NCI-H1417 treated with DMSO at 0.1 percent for 48 hours (cell line): ENCODE data around the gene PHKB.
"Not testable (repeated sequence)": the region's sequence is repeated elsewhere in the genome, so short reads cannot be mapped to it uniquely, and the experiment has no call there.

ENCODE experiments used
- DNase-seq: peaks from one replicate; lab custom pipeline; 2025; lab: John Stamatoyannopoulos, UW

PHKB gene

GRCh38 chr16:47469227-47469626, 8.1 kb downstream of the PHKB start:
- no peak for DNase-seq

DNA sequence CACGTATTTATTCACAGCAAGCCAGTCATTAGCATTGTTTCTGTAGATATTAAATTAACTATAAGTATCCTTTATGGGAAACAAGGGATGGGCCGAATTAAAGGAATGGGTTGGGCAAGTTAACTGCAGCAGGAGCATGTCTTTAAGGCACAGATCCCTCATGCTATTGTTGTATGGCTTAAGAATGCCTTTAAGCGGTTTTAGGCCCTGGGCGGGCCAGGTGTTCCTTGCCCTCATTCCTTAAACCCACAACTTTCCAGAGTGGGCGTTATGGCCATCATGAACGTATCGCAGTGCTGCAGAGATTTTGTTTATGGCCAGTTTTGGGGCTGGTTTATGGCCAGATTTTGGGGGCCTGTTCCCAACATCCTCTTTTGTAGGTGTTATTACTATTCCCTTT, 9.1 kb downstream of the PHKB start:
- no peak for DNase-seq

- DNase-seq: no peak
Measured at GRCh38 chr16:47470810-47471209, 9.7 kb downstream of the PHKB start.

GRCh38 chr16:47473004-47473403, 11.9 kb downstream of the PHKB start:
- DNase-seq: not testable (repeated sequence)

- DNase-seq: no peak
Measured at GRCh38 chr16:47473792-47474191, 12.7 kb downstream of the PHKB start.

DNA sequence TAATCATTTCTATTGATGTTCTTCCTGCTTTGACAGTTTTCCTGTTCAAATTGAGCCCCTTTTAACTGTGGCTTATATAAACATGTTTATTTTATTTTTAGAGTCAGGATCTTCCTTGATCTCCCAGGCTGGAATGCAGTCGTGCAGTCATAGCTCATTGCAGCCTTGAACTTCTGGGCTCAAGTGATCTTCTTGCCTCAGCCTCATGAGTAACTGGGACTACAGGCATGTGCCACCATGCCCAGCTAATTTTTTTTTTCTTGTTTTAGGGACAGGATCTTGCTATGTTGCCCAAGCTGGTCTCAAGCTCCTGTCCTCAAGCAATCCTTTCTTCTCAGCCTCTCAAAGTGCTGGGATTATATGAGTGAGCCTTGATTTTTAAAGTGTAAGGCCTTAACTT, 14.7 kb downstream of the PHKB start:
- no peak for DNase-seq

GRCh38 chr16:47476654-47477345, 15.7 kb downstream of the PHKB start:
- DNase-seq: no peak

DNA sequence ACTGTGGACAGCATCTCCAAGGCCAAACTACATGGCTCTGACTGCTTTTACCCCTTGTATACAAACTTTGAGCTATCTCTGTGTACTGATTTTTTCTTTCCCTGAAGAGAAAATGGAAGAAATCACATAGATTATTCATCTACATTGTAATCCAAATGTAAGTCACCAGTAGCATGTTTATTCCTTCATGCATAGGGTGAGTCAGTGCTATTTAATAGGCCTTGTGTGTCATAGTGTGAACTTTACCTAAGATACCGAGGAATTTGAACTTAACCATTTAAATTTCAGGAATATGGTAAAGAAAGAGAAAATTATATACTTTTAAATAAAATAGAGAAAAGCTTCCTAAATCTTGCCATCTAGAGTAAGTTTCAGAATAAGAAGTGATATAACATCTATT, 16.5 kb downstream of the PHKB start:
- DNase-seq: no peak

- DNase-seq: no peak
Measured at GRCh38 chr16:47480410-47480809, 19.3 kb downstream of the PHKB start.

DNA sequence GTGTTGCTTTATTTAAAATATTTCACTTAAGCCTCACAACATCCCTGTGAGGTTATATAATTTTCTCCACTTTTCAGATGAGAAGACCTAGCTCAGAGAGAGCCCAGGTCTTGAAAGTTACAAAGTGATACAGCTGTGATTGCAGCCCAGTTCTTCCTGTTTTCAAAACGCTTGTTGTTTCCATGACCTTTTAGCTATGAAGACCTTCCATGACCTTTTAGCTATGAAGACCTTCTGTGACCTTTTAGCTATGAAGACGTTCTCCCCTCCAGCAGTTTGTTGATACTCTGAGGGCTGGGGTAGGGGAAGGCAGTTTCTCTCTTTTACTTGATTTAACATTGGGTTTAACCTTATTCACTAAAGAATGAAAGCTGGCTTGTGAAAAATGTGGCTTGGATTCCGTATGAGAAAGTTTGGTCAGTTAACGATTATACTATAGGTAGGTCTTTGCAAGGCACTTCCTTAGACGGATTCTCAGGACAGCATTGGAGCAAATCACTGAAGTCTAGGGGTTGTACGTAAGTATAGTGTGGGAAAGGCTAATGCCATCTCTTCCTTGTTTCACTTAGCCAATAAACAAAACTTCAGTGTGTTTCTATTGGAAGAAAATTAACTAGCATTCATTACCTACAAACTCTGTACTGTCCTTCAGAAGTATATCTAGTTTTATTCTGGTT, 20.7 kb downstream of the PHKB start:
- no peak for DNase-seq

- no peak for DNase-seq
Measured at GRCh38 chr16:47483616-47484015, 22.5 kb downstream of the PHKB start.

- DNase-seq: no peak
Measured at GRCh38 chr16:47486856-47487255, 25.7 kb downstream of the PHKB start.

- no peak for DNase-seq
Measured at GRCh38 chr16:47488051-47488450, 26.9 kb downstream of the PHKB start.

DNA sequence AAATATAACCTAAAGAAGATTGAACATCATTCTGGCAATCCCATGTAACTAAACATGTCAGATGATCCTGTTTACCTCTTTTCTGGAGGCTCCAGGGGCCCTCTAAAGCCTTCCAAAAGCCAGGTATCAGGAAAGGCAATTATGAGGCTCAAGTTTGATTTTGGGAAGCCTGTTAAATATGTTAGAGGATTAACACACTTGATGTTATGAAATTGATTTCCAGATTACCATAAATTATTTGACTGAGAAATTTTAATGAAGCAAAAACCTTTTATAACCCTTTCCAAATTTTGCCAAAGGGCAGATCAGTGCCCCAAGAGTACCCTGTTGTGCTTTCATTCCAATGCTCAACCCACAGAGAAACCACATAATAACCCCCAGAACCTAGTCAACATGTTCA, 29.3 kb downstream of the PHKB start:
- no peak for DNase-seq

- no peak for DNase-seq
Measured at GRCh38 chr16:47492036-47492427, 30.9 kb downstream of the PHKB start.

GRCh38 chr16:47492428-47493377, 31.6 kb downstream of the PHKB start:
- no peak for DNase-seq

DNA sequence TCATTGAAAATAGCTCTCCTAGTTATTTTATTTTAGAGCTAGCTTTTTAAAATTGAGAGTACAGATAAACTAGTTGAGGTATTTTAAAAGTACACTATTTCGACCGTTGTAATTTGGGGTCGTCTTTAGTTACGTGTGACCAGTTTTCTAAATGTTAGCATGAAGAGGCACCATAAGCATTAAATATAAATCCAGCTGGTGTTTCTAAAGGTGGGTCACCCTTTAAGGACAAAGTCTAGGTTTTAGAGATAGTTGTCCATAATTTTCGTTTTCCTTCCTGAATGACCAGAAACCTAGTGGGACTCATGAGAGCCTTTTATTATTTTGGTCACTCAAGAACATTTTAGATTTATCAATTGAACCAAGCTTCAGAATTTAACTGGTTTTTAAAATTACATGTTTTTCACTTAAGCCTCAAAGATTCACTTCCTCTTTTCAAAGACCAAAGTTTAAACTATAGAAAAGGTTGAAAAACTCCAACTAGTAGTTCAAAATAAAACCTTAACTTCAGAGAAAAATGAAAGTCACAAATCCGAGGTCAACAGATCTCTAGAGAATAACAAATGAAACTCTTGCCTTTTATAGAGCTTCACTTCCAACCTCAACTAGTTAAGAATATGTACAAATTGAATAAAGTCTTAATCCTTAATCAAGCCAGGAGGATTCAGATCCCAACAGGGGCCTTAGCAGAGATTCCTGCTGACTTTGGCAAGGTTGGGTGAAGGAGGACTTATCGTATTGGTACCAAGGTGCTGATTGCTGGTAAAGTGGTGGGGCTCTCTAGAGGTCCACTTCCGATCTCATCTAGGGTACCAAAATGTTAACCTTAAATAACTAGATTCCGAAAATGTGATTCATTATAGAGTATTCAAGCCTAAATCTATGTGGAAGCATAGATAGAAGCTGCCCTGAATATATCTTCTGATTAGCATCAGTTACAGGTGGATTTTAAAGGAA, 32.5 kb downstream of the PHKB start:
- no peak for DNase-seq

DNA sequence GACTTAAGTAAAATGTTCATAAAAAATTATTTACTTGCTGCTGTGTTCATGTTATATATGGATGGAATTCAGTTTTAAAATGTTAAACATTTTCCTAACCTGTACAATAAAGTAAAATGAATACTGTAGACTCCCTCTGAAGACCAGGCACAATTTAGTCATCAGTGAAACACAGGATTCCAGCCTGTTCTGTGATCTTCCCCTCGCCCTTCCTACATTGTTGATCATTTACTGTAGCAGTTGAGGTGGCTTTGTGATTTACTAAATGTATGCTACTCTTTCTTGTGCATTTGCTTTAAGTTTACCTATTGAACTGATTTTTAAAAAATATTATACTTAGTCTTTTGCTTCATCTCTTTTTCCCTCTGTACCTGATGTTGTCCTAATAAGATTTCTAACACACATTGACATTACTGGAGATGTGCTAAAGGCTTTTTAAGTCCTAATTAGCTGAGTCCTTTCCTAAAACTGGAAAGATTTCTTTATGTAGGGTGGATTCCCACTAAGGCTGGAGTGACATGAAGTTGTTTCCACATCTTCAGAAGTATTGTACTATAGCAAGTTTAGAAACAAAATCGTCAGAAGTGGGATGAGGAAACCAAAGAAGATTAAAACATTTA, 38.1 kb downstream of the PHKB start:
- no peak for DNase-seq

GRCh38 chr16:47499700-47500264, 38.7 kb downstream of the PHKB start:
- DNase-seq: no peak

- no peak for DNase-seq
Measured at GRCh38 chr16:47503936-47504335, 42.8 kb downstream of the PHKB start.

GRCh38 chr16:47504599-47504998, 43.5 kb downstream of the PHKB start:
- DNase-seq: no peak
